ENCODE data around the gene UBE2S.

UBE2S gene

GRCh38 chr19:55386493-55386971 is 21.1 kb downstream of the UBE2S start:
- POLR2A ChIA-PET: interaction anchor here (0.9 to 10.8 kb wide), 6 partner anchors 17 to 220 kb away, joined by 3 to 86 read pairs (median 4); partner anchors contain the start of genes DNAAF3, HSPBP1, KMT5C and UBE2S
- no peak for DNase-seq (ENCODE audit: low read depth, low spot score)
- TF ChIP-seq CTCF (IDR thresholded peaks at IDR 0.05; ENCODE audit: insufficient read depth, low read length, missing control alignments): no peak
- peak overlapping the region; percentile 97 for H3K4me3 ChIP-seq (ENCODE audit: low read depth, low read length)
- CTCF ChIA-PET: interaction anchor here (1.0 to 5.3 kb wide), 4 partner anchors 32 to 226 kb away, joined by 5 to 33 read pairs (median 6); no protein-coding TSS in a partner anchor

GRCh38 chr19:55385724-55386492 is 21.7 kb downstream of the UBE2S start, which contains the start of gene RPL28:
Gene RPL28 (plus strand): TSS chr19:55385932. CDS start chr19:55386358, 426 bp downstream.
- H3K4me3 ChIP-seq (ENCODE audit: low read depth, low read length): peak within 1 kb of the TSS; percentile 97
- peak; percentile 74 for DNase-seq (ENCODE audit: low read depth, low spot score)
- POLR2A ChIA-PET: interaction anchor here (0.9 to 10.8 kb wide), 4 partner anchors 21 to 220 kb away, joined by 3 to 86 read pairs (median 4); partner anchors contain the start of genes DNAAF3, HSPBP1, KMT5C and UBE2S
- CTCF ChIA-PET: interaction anchor here (1.7 to 5.3 kb wide), 2 partner anchors 32 to 84 kb away, joined by 7 to 33 read pairs; no protein-coding TSS in a partner anchor
- no peak for TF ChIP-seq CTCF (IDR thresholded peaks at IDR 0.05; ENCODE audit: insufficient read depth, low read length, missing control alignments)

GRCh38 chr19:55384920-55385723 is 22.5 kb downstream of the UBE2S start:
- TF ChIP-seq CTCF (IDR thresholded peaks at IDR 0.05; ENCODE audit: insufficient read depth, low read length, missing control alignments): no peak
- POLR2A ChIA-PET: interaction anchor here (0.8 to 10.8 kb wide), 4 partner anchors 16 to 126 kb away, joined by 3 to 86 read pairs (median 15); partner anchors contain the start of genes PPP6R1 and UBE2S
- H3K4me3 ChIP-seq (ENCODE audit: low read depth, low read length): peak overlapping the region; percentile 97
- peak; percentile 64 for DNase-seq (ENCODE audit: low read depth, low spot score)
- CTCF ChIA-PET: interaction anchor here (0.7 to 3.4 kb wide), 10 partner anchors 9 to 249 kb away, joined by 3 to 50 read pairs (median 8); partner anchors contain the start of gene IL11

GRCh38 chr19:55384131-55384919 is 23.3 kb downstream of the UBE2S start, which contains the start of gene TMEM238:
Gene TMEM238 (minus strand): TSS chr19:55384292. CDS start chr19:55384259, 33 bp downstream.
- ChIA-PET CTCF (interaction anchor here (0.7 to 3.4 kb wide), 15 partner anchors 8 to 248 kb away, joined by 3 to 50 read pairs (median 4); partner anchors contain the start of gene IL11), POLR2A (interaction anchor here (0.8 to 3.8 kb wide), 3 partner anchors 16 to 125 kb away, joined by 3 to 20 read pairs (median 10); partner anchors contain the start of genes PPP6R1 and UBE2S)
- peak within 1 kb of the TSS; percentile 97 for H3K4me3 ChIP-seq (ENCODE audit: low read depth, low read length)
- no peak for TF ChIP-seq CTCF (IDR thresholded peaks at IDR 0.05; ENCODE audit: insufficient read depth, low read length, missing control alignments)
- DNase-seq (ENCODE audit: low read depth, low spot score): no peak

All from AG04449 (cell line).